SH-SY5Y (cell line): ENCODE measurements around the gene KRT73.

Source experiments
- GATA2 ChIP-seq: IDR thresholded peaks from 2 replicates; pipeline ENCODE4 v1.6.1; 2011; ENCODE audit warnings: mild to moderate bottlenecking, low read depth, low read length
- GATA3 ChIP-seq: IDR thresholded peaks from 2 replicates; pipeline ENCODE4 v1.6.1; 2011; ENCODE audit warnings: low read depth, mild to moderate bottlenecking, low read length, moderate library complexity

DNA sequence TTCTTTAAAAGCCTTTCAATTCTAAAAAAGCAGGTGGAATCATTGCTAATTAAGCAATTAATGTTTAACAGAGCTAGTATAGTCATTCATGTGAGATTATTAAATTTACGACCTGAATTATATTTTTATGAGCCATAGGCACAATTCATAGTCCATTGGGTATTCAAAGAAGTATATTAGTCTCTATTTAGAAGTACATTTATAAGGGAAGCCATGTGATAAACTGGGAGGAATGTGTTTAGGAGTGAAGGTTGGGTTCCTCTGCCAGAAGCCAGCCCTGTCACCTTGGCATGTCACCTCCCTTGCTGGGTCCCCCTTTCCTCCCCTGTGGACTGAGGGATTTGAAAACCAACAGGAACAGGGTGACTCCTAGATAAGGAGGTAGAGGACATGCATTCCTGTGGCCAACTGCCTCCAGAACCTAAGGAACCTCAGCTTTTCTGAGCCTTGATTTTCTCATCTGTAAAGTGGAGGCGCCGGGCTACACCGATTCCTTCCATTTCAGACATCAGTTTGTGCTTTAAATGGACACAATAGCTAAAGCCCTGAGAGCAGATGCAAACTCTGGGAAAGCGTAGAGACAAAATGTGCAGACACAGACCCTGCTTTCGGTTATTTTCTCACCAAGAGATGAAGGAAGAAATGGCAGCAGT is 39.0 kb upstream of the KRT73 start:
- TF ChIP-seq GATA2 (no peak), GATA3 (no peak)
